Parathyroid adenoma (tissue), 2 donors: ENCODE data around the gene IRGQ.
"Not testable (repeated sequence)": the region's sequence is repeated elsewhere in the genome, so short reads cannot be mapped to it uniquely, and the experiment has no call there.

Source experiments
- H2AFZ ChIP-seq: fragments of 300-600 bp; sonication (generic); one replicate; pipeline ENCODE4 v1.7.0; 2017; ENCODE audit warnings: antibody characterized with exemption, mild to moderate bottlenecking
- H3K27ac ChIP-seq: fragments of 300-600 bp; sonication (generic); one replicate; pipeline ENCODE4 v1.7.0; 2017
- H3K27me3 ChIP-seq: fragments of 300-600 bp; sonication (generic); one replicate; pipeline ENCODE4 v1.7.0; 2017; ENCODE audit warnings: low read length; ENCODE audit not compliant: control insufficient read depth, insufficient read depth
- H3K36me3 ChIP-seq: fragments of 300-600 bp; sonication (generic); one replicate; pipeline ENCODE4 v1.7.0; 2017; ENCODE audit warnings: low read length; ENCODE audit not compliant: control insufficient read depth, insufficient read depth
- H3K4me1 ChIP-seq: fragments of 300-600 bp; sonication (generic); one replicate; pipeline ENCODE4 v1.7.0; 2017; ENCODE audit warnings: control low read depth
- H3K4me2 ChIP-seq: fragments of 300-600 bp; sonication (generic); one replicate; pipeline ENCODE4 v1.7.0; 2017; ENCODE audit warnings: low read length
- H3K4me3 ChIP-seq: fragments of 300-600 bp; sonication (generic); one replicate; pipeline ENCODE4 v1.7.0; 2017; ENCODE audit warnings: low read depth, low read length
- H3K79me2 ChIP-seq: fragments of 300-600 bp; sonication (generic); one replicate; pipeline ENCODE4 v1.7.0; 2017; ENCODE audit warnings: control low read depth
- H3K9ac ChIP-seq: fragments of 300-600 bp; sonication (generic); one replicate; pipeline ENCODE4 v1.7.0; 2017; ENCODE audit warnings: mild to moderate bottlenecking
- H3K9me3 ChIP-seq: fragments of 300-600 bp; sonication (generic); one replicate; pipeline ENCODE4 v1.7.0; 2017; ENCODE audit warnings: low read length; ENCODE audit not compliant: control insufficient read depth
- CTCF ChIP-seq: fragments of 300-600 bp; sonication (generic); IDR thresholded peaks from one replicate; pipeline ENCODE4 v1.7.0; 2017; ENCODE audit warnings: antibody characterized with exemption, mild to moderate bottlenecking
- donor health status: primary hyperparathyroidism.

IRGQ gene

GRCh38 chr19:43638214-43638994 is 42.5 kb upstream of the IRGQ start:
- no peaks in the 10 kb centered on the region for H3K9me3 ChIP-seq
- TF ChIP-seq CTCF = no peak
- no peak overlapping the region for H2AFZ ChIP-seq
- peaks cover 5% of the 10 kb centered on the region for H3K79me2 ChIP-seq
- H3K27ac ChIP-seq = peak overlapping the region; percentile 13
- no peaks in the 10 kb centered on the region for H3K27me3 ChIP-seq
- peaks cover 9% of the 10 kb centered on the region for H3K4me1 ChIP-seq
- H3K4me3 ChIP-seq = peak overlapping the region; percentile 59
- H3K4me2 ChIP-seq = peak overlapping the region; percentile 69
- no peaks in the 10 kb centered on the region for H3K36me3 ChIP-seq
- no peak overlapping the region for H3K9ac ChIP-seq

GRCh38 chr19:43636121-43636683 is 40.3 kb upstream of the IRGQ start:
- peak overlapping the region; percentile 94 for H3K27ac ChIP-seq
- no peaks in the 10 kb centered on the region for H3K27me3 ChIP-seq
- no peak overlapping the region for H3K4me2 ChIP-seq
- no peaks in the 10 kb centered on the region for H3K9me3 ChIP-seq
- no peaks in the 10 kb centered on the region for H3K36me3 ChIP-seq
- H3K4me1 ChIP-seq = peaks cover 13% of the 10 kb centered on the region
- H2AFZ ChIP-seq = no peak overlapping the region
- H3K79me2 ChIP-seq = peaks cover 15% of the 10 kb centered on the region
- H3K4me3 ChIP-seq = no peak overlapping the region
- H3K9ac ChIP-seq = no peak overlapping the region
- no peak for TF ChIP-seq CTCF

GRCh38 chr19:43635561-43635940 is 39.6 kb upstream of the IRGQ start:
- peaks cover 13% of the 10 kb centered on the region for H3K4me1 ChIP-seq
- H2AFZ ChIP-seq = peak overlapping the region; percentile 95
- not testable (repeated sequence) for H3K9me3 ChIP-seq, H3K36me3 ChIP-seq, H3K27me3 ChIP-seq, H3K9ac ChIP-seq
- peak overlapping the region; percentile 62 for H3K4me3 ChIP-seq
- peaks cover 19% of the 10 kb centered on the region for H3K79me2 ChIP-seq
- H3K4me2 ChIP-seq = peak overlapping the region; percentile 87
- peak overlapping the region; percentile 94 for H3K27ac ChIP-seq

- TF ChIP-seq CTCF = no peak
Observed at GRCh38 chr19:43634872-43635560, 39.1 kb upstream of the IRGQ start.

GRCh38 chr19:43634506-43634871 is 38.6 kb upstream of the IRGQ start:
- H3K79me2 ChIP-seq = peaks cover 23% of the 10 kb centered on the region
- peak overlapping the region; percentile 62 for H3K4me3 ChIP-seq
- peak overlapping the region; percentile 87 for H3K4me2 ChIP-seq
- H3K27me3 ChIP-seq = no peaks in the 10 kb centered on the region
- H3K27ac ChIP-seq = peak overlapping the region; percentile 94
- H3K36me3 ChIP-seq = no peaks in the 10 kb centered on the region
- H2AFZ ChIP-seq = peak overlapping the region; percentile 95
- H3K9ac ChIP-seq = peak overlapping the region; percentile 88
- peaks cover 13% of the 10 kb centered on the region for H3K4me1 ChIP-seq
- no peaks in the 10 kb centered on the region for H3K9me3 ChIP-seq
- no peak for TF ChIP-seq CTCF

More at GRCh38 chr19:43634872-43635560, 39.1 kb upstream of the IRGQ start:
- H3K27ac ChIP-seq = peak overlapping the region; percentile 94
- no peaks in the 10 kb centered on the region for H3K36me3 ChIP-seq
- H2AFZ ChIP-seq = peak overlapping the region; percentile 95
- no peaks in the 10 kb centered on the region for H3K9me3 ChIP-seq
- peaks cover 22% of the 10 kb centered on the region for H3K79me2 ChIP-seq
- H3K4me2 ChIP-seq = peak overlapping the region; percentile 87
- H3K27me3 ChIP-seq = no peaks in the 10 kb centered on the region
- peak overlapping the region; percentile 88 for H3K9ac ChIP-seq
- peaks cover 13% of the 10 kb centered on the region for H3K4me1 ChIP-seq
- peak overlapping the region; percentile 62 for H3K4me3 ChIP-seq
